ENCODE results near the gene EFHC1.

The EFHC1 gene

DNA sequence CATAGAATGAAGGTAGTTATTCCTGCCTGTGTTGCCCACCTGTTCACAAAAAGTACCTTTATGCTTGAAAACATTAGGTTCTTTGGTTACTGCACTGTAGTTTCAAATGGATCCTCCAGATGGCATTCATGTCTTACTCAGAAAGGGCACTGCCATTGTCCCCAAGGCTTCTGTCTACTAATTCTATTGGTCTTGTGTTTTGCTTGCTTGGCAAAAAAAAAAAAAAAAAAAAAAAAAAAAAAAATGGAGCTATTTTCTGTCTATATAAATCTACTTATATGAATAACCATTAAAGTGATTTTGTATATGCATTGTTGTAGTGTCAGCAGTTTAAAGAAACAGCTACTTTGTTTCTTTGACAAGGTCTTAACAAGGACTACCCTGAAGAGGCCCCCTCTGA is 12.7 kb upstream of the EFHC1 start:
- H3K27me3 Mint-ChIP-seq = no peaks in the 10 kb centered on the region
- peaks cover 5 to 9% of the 10 kb centered on the region in 2 donors for H3K4me1 Mint-ChIP-seq (ENCODE audit: low read depth in 2 of 2)
- no peak overlapping the region for H3K4me3 Mint-ChIP-seq
- no peaks in the 10 kb centered on the region for H3K9me3 Mint-ChIP-seq
- peaks cover 9% of the 10 kb centered on the region for H3K36me3 Mint-ChIP-seq (ENCODE audit: insufficient read depth)
- ATAC-seq (replicated peaks) = peak; percentile 80
- DNase-seq = no peak
- H3K27ac Mint-ChIP-seq = no peak overlapping the region

DNA sequence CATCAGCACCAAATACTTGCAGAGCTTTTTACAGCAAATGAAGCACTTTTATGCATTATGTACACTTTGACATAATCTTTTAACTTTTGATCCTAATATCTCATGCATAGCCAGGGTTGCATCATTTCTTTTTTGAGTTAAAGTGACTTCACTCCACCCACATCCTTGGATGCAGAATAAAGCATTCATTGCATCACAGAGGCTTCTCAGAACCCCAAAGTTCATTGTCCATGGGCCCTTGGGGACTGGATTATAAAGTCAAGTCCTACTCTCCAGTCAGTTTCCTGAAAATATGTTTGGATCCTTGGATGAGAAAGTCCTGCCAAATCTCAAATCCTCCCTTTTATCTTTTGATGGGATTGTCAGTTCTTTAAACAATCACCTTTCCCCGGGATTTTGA is 10.6 kb upstream of the EFHC1 start:
- H3K27ac Mint-ChIP-seq = no peak overlapping the region
- no peaks in the 10 kb centered on the region for H3K27me3 Mint-ChIP-seq
- no peak for DNase-seq

DNA sequence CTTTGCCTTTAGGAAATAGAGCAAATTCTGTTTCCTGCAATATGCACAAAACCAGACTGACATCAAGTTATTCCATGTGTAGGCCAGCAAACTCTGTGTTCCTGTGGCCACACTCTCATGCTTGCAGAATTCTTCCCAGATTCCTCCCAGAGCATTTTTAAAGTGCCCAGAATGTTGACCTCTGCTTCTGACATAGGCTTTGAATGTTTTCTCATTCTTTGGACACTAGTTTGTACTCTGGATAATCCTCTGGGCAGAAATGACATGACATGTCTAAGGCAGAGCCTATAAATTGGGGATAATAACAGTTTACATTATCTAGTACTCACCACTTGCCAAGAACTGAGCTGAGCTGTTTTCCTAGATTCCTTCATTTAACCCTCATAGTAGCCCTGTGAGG is 9.2 kb upstream of the EFHC1 start:
- DNase-seq = no peak
- Mint-ChIP-seq H3K9me3 (no peaks in the 10 kb centered on the region), H3K4me3 (no peak overlapping the region), H3K27ac (peak overlapping the region in 1 of 2 donors; percentile 52), H3K36me3 (ENCODE audit: insufficient read depth) (no peaks in the 10 kb centered on the region), H3K27me3 (no peaks in the 10 kb centered on the region), H3K4me1 (ENCODE audit: low read depth in 2 of 2) (peaks cover 3 to 5% of the 10 kb centered on the region in 2 donors)
- ATAC-seq (replicated peaks) = no peak

More for the DNA sequence above, 10.6 kb upstream of the EFHC1 start:
- no peak for ATAC-seq (replicated peaks)
- H3K4me1 Mint-ChIP-seq (ENCODE audit: low read depth in 2 of 2) = peaks cover 2 to 5% of the 10 kb centered on the region in 2 donors
- no peak overlapping the region for H3K4me3 Mint-ChIP-seq
- no peaks in the 10 kb centered on the region for H3K36me3 Mint-ChIP-seq (ENCODE audit: insufficient read depth)
- H3K9me3 Mint-ChIP-seq = no peaks in the 10 kb centered on the region

DNA sequence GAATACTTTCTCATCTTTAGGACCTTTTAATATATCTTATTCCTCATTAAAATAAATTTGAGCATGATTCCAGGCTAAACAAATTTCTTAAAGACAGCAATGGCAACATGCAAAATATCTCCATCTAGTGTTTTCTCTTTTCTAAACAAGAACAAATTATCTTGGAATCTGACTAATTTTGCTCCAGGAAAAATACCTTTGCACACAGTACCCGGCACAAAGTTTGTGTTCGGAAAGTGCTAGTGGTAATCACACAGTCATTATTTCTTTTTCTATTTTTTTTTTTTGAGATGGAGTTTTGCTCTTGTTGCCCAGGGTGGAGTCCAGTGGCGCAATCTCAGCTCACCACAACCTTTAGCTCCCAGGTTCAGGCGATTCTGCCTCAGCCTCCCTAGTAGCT is 8.2 kb upstream of the EFHC1 start:
- no peak overlapping the region for H3K27ac Mint-ChIP-seq
- DNase-seq = no peak
- H3K4me1 Mint-ChIP-seq (ENCODE audit: low read depth in 2 of 2) = peaks cover 3 to 11% of the 10 kb centered on the region in 2 donors
- ATAC-seq (replicated peaks) = no peak
- no peak overlapping the region for H3K4me3 Mint-ChIP-seq
- H3K9me3 Mint-ChIP-seq = no peaks in the 10 kb centered on the region
- no peaks in the 10 kb centered on the region for H3K27me3 Mint-ChIP-seq
- H3K36me3 Mint-ChIP-seq (ENCODE audit: insufficient read depth) = no peaks in the 10 kb centered on the region

DNA sequence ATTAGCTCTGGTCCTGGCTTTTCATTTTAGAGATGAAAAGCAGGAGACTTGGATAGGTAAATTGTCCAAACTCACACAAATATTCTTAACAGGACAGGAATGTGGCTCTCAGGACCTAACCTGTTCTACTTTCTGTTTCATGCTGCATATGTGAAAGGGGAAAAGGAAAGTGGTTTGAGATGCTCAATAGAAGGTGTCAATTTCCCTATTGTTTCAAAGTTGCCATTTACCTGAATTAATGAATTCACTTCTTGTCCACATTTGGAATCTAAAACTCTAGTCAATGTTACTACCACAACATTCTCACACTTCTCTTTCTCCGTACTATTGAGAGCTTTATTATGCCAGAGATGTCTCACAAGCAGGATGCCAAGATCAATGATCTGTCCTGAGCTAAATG is 4.8 kb upstream of the EFHC1 start:
- Mint-ChIP-seq H3K27me3 (no peaks in the 10 kb centered on the region), H3K4me3 (no peak overlapping the region), H3K27ac (peak overlapping the region; percentile 29 to 61), H3K36me3 (ENCODE audit: insufficient read depth) (no peaks in the 10 kb centered on the region), H3K9me3 (no peaks in the 10 kb centered on the region), H3K4me1 (ENCODE audit: low read depth in 2 of 2) (peaks cover 6 to 13% of the 10 kb centered on the region in 2 donors)
- DNase-seq (no peak), ATAC-seq (replicated peaks) (no peak)

DNA sequence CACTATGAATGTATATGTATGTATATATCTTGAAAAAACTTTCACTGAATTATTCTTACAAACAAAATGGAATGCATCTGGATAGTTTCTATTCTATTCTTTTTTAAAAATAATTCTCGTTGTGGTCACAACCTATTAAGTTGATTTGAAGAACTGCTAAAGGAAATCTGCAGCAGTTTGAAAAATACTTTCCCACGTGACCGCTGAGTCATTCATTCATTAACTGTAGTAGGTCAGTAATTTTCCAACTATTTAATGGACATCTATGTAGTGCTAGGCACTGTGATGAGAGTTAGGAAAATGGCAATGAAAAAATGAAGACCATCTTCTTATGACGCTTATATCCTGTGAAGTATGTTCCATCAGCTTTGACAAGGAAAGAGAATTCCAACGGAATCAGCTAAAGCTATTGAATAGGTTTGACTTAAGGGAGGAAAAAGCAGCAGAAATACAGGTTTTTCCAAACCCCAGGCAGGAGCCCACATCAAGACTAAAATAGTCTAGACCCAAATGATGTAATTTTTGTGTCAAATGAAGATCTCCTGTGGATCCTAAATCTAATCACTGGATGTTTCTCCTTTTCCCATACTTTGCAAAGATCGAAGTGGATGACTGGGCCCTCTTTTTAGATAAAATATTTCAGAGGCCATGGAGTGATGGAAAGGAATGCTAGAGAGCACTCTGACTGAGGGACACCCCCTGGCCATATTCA is 4.1 kb upstream of the EFHC1 start:
- Mint-ChIP-seq H3K4me3 (no peak overlapping the region), H3K4me1 (ENCODE audit: low read depth in 2 of 2) (peaks cover 6 to 13% of the 10 kb centered on the region in 2 donors), H3K9me3 (no peaks in the 10 kb centered on the region), H3K27ac (peak overlapping the region in 1 of 2 donors; percentile 29), H3K36me3 (ENCODE audit: insufficient read depth) (no peaks in the 10 kb centered on the region), H3K27me3 (no peaks in the 10 kb centered on the region)
- ATAC-seq (replicated peaks) = no peak
- DNase-seq = no peak

DNA sequence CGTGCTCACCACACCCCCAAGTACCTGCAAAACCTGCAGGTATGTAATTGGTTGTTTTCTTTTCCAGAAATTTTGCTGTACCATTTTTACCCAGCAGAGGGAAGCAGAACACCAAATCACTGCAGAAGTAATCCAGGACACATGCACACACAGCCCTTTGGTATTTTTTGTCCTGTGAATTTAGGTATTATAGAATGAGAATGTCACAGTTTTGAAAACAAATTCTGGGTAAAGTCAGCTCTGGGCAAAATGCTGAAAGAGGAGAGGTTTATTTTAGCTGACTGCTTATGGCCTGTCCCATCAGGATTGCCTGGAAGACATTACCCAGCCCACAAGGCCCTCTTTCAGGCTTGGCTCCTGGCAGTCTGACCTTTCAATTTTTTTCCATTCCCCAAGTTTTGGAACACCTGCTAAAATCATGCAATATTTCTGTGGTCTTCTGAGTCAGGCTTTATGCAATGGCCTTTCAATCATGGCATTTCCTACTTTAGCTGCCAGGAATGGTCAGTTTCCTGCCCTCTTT is 3.5 kb upstream of the EFHC1 start:
- H3K4me1 Mint-ChIP-seq (ENCODE audit: low read depth in 2 of 2) = peaks cover 6 to 13% of the 10 kb centered on the region in 2 donors
- ATAC-seq (replicated peaks) (no peak), DNase-seq (peak; percentile 53 to 62 (median 58))
- no peak overlapping the region for H3K27ac Mint-ChIP-seq
- H3K27me3 Mint-ChIP-seq = no peaks in the 10 kb centered on the region
- H3K9me3 Mint-ChIP-seq = no peaks in the 10 kb centered on the region
- H3K36me3 Mint-ChIP-seq (ENCODE audit: insufficient read depth) = no peaks in the 10 kb centered on the region
- H3K4me3 Mint-ChIP-seq = no peak overlapping the region

DNA sequence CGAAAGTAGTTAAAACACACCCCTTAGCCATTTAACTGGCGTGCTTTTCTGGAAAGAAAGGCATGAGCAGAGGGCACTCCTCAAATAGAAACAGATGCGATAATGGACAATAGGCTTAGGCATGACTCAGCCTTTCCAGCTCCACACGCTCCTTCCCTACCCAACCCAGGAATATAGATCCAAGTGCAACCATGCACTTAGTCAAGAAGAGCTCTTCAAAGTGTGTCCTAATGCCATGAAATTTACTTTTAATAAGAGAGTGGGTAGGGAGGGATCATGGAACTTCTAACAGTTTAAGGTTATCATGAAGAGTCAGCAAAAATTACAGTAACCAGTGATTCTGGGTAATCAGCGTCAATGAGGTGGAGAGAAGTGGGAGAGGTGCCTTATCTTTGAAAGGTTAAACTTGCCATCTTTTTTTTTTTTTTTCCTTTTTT is 2.4 kb upstream of the EFHC1 start:
- no peak for ATAC-seq (replicated peaks)
- no peaks in the 10 kb centered on the region for H3K36me3 Mint-ChIP-seq (ENCODE audit: insufficient read depth)
- peaks cover 6 to 13% of the 10 kb centered on the region in 2 donors for H3K4me1 Mint-ChIP-seq (ENCODE audit: low read depth in 2 of 2)
- no peak overlapping the region for H3K4me3 Mint-ChIP-seq
- no peaks in the 10 kb centered on the region for H3K27me3 Mint-ChIP-seq
- no peaks in the 10 kb centered on the region for H3K9me3 Mint-ChIP-seq
- DNase-seq = no peak
- no peak overlapping the region for H3K27ac Mint-ChIP-seq

DNA sequence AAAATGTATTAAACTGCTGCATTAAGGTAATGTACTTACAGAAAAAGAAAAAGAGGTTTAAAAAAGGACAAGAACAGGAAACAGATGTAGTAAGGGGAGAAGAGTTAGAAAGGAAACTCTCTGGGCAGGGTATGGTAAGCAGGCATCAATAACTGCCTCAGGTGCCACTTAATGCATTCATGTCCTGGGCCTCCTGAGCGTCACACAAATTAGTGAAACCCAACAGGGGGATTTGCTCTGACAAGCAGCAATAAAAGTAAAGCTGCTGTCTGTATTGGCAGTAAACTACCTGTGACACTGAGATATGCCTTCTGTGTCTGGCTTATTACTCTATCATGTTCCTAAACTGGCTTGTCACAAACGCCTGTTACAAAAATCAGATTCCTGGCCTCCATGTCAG is 1.5 kb upstream of the EFHC1 start:
- Mint-ChIP-seq H3K27me3 (no peaks in the 10 kb centered on the region), H3K27ac (no peak overlapping the region), H3K9me3 (no peaks in the 10 kb centered on the region)

DNA sequence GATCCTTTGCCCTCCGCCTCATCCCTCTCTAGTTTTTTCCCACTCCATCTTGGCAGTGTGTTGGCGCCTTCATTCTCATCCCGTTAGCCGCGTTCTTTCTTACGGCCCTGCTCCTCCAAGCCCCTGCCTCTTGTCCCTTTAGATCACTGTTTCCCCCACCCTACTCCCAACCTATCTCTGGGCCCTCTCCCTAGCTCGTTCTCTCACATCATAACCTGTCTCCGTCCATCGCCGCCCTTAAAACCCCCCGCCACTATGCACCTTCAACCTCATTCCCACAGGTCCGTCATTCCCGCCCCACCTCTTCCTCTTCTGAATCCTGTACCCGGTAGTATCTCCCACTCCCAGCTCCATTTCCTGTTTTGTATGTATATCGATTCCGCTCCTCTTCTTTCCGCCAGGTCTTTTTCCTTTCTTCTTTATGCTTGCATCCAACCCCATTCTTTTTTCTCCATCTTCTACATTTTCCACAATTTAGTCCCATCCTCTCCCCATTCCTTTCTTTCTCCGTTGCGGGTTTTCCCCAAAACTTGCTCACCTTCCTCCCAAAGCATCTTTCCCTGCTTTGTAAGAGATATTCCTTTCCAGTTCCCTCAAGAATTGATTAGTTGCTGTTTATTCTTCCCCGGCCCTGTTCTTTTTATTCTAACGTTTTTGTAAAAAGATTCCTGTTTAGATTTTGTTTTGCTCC is 671 bp downstream of the EFHC1 start:
- Mint-ChIP-seq H3K4me3 (no peak overlapping the region), H3K36me3 (ENCODE audit: insufficient read depth) (no peaks in the 10 kb centered on the region), H3K4me1 (ENCODE audit: low read depth in 2 of 2) (peaks cover 4 to 13% of the 10 kb centered on the region in 2 donors), H3K27me3 (no peaks in the 10 kb centered on the region), H3K9me3 (no peaks in the 10 kb centered on the region), H3K27ac (no peak overlapping the region)
- ATAC-seq (replicated peaks) (no peak), DNase-seq (no peak)

More for the DNA sequence above, 1.5 kb upstream of the EFHC1 start:
- no peak overlapping the region for H3K4me3 Mint-ChIP-seq
- ATAC-seq (replicated peaks) (no peak), DNase-seq (no peak)
- H3K36me3 Mint-ChIP-seq (ENCODE audit: insufficient read depth) = no peaks in the 10 kb centered on the region
- peaks cover 6 to 13% of the 10 kb centered on the region in 2 donors for H3K4me1 Mint-ChIP-seq (ENCODE audit: low read depth in 2 of 2)

DNA sequence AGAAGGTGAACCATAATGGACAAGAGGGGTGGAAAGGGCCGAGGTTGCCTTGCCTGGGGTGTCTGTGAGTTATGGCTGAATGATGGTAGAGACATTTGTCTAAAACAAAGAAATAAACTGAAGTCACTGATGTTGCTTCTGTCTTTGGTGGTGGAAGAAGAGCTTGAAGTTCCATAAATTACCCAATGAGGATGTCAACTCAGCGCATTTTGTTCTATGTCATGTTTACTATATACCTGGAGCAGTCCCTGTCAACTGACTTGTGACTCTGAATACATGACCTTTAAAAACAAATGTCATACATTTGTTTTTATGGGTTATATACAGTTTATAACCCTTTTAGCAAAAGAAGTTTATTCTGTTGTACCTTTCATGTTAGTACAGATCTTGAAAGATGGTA is 2.0 kb downstream of the EFHC1 start:
- Mint-ChIP-seq H3K27me3 (no peaks in the 10 kb centered on the region), H3K36me3 (ENCODE audit: insufficient read depth) (no peaks in the 10 kb centered on the region), H3K4me1 (ENCODE audit: low read depth in 2 of 2) (peaks cover 4 to 7% of the 10 kb centered on the region in 2 donors), H3K27ac (no peak overlapping the region), H3K9me3 (no peaks in the 10 kb centered on the region), H3K4me3 (no peak overlapping the region)
- DNase-seq = no peak
- no peak for ATAC-seq (replicated peaks)

DNA sequence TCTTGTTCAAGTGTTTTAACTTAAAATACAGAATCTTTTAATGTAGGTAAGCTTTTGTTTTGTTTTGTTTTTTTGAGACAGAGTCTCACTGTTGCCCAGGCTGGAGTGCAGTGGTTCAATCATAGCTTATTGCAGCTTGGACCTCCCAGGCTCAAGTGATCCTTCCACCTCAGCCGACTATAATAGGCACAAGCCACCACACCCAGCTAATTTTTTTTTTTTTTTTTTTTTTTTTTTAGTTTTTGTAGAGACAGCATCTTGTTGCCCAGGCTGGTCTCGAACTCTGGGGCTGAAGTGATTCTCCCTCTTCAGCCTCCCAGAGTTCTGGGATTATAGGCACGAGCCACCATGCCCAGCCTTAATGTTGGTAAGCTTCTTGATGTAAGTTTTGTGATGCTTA is 3.3 kb downstream of the EFHC1 start:
- no peaks in the 10 kb centered on the region for H3K9me3 Mint-ChIP-seq
- H3K36me3 Mint-ChIP-seq (ENCODE audit: insufficient read depth) = no peaks in the 10 kb centered on the region
- ATAC-seq (replicated peaks) (no peak), DNase-seq (no peak)
- H3K4me1 Mint-ChIP-seq (ENCODE audit: low read depth in 2 of 2) = peaks cover 4 to 7% of the 10 kb centered on the region in 2 donors
- H3K4me3 Mint-ChIP-seq = no peak overlapping the region
- no peaks in the 10 kb centered on the region for H3K27me3 Mint-ChIP-seq
- H3K27ac Mint-ChIP-seq = no peak overlapping the region

DNA sequence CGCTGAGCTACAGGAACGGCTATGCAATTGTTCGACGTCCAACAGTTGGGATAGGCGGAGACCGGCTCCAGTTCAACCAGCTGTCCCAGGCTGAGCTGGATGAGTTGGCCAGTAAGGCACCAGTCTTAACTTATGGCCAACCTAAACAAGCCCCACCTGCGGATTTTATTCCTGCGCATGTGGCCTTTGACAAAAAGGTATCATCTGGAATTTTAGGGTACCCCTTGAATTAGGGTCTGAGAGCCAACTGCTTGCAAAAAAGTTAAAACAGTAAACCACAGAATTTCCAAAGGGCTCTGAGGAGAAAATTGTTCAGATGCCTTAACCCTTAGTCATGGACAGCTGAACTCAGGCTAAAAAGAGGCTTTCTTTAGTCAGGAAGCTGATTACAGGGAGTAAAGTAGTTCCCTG is 3.8 kb downstream of the EFHC1 start:
- Mint-ChIP-seq H3K27ac (no peak overlapping the region), H3K4me3 (no peak overlapping the region), H3K27me3 (no peaks in the 10 kb centered on the region), H3K36me3 (ENCODE audit: insufficient read depth) (no peaks in the 10 kb centered on the region), H3K9me3 (no peaks in the 10 kb centered on the region), H3K4me1 (ENCODE audit: low read depth in 2 of 2) (peaks cover 4 to 7% of the 10 kb centered on the region in 2 donors)
- DNase-seq (no peak), ATAC-seq (replicated peaks) (no peak)

DNA sequence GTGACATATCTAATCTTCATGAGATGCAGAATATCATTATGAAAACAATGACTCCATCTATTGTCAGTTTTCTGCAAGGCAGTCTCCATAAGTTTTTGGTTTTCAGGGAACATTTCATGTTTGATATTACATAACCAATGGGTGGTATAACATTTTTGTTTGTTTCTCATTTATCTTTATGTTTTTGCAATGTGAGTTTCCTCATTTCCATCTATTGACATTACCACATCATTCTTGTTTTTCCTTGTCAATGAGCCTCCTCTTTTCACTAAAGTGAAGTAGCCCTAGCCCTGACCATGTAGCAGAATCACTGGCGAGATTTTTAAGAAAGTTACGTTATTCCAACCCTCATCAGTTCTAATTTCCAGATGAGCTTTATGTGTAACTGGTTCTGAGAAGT is 4.4 kb downstream of the EFHC1 start:
- DNase-seq (no peak), ATAC-seq (replicated peaks) (no peak)
- H3K27ac Mint-ChIP-seq = no peak overlapping the region
- H3K27me3 Mint-ChIP-seq = no peaks in the 10 kb centered on the region
- no peaks in the 10 kb centered on the region for H3K9me3 Mint-ChIP-seq
- no peaks in the 10 kb centered on the region for H3K36me3 Mint-ChIP-seq (ENCODE audit: insufficient read depth)
- H3K4me3 Mint-ChIP-seq = no peak overlapping the region
- H3K4me1 Mint-ChIP-seq (ENCODE audit: low read depth in 2 of 2) = peaks cover 0 to 2% of the 10 kb centered on the region in 2 donors
